GM10248 (cell line): ENCODE data around the gene IL16.

Source experiments
- CTCF ChIA-PET: fragments of 300-600 bp; sonication (Branson Sonifier 250); formaldehyde crosslinking; extraction: SDS; loops from one replicate; lab custom pipeline; 2021; ENCODE audit warnings: antibody characterized with exemption; lab: Yijun Ruan, JAX
- POLR2A ChIA-PET: fragments of 350-650 bp; sonication (Branson Sonifier 250); formaldehyde crosslinking; extraction: SDS; loops from one replicate; lab custom pipeline; 2020; ENCODE audit warnings: antibody characterized with exemption; lab: Yijun Ruan, JAX
- DNase-seq: peaks from one replicate; pipeline ENCODE4 v3.0.0; 2012; ENCODE audit errors: extremely low spot score
- TF ChIP-seq, protein P1 (sequence below): IDR thresholded peaks from 2 replicates; pipeline ENCODE4 v1.5.1; 2012; ENCODE audit warnings: mild to moderate bottlenecking, low read depth; ENCODE audit errors: extremely low read depth, missing control alignments, control extremely low read depth

IL16 gene

DNA sequence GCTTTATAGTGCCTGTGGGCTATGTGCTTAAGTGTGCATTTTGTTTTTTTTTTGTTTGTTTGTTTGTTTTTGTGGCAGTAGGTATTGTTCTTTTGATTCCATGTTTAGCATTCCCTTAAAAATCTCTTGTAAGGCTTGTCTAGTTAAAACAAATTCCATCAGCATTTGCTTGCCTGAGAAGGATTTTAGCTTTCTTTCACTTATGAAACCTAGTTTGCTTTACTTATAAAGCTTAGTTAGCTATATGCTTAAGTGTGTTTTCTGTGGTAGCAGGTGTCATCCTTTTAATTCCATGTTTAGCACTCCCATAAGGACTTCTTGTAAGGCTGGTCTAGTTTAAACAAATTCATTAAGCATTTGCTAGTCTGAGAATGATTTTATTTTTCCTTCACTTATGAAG lies 17.3 kb downstream of the IL16 start:
- CTCF ChIA-PET = interaction anchor here (2.5 to 2.7 kb wide), 2 partner anchors 11 to 52 kb away, joined by 7 to 8 read pairs; no protein-coding TSS in a partner anchor

DNA sequence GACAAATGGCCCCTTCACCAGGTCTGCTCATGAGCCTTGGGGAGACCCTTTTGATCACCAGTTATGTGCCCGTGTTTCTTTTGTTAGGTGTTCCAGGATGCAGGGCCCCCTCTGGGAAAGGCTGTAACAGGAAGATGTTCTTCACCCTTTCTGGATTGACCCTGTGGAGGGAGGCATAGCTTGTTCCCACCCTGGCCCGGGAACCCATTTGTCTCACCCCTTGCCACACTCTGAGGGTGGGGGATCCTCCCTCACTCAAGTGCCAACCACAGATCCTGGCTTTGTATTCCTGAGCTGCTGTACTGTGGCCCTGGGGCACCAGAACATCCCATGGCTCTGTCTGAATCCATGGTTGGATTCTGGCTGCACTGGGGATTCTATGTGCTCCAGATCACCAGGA lies 18.9 kb downstream of the IL16 start:
- ChIA-PET CTCF (interaction anchor here (1.3 to 2.7 kb wide), 4 partner anchors 10 to 61 kb away, joined by 3 to 8 read pairs (median 6); no protein-coding TSS in a partner anchor), POLR2A (no interaction called here)
- DNase-seq = no peak
- TF ChIP-seq, protein P1, sequence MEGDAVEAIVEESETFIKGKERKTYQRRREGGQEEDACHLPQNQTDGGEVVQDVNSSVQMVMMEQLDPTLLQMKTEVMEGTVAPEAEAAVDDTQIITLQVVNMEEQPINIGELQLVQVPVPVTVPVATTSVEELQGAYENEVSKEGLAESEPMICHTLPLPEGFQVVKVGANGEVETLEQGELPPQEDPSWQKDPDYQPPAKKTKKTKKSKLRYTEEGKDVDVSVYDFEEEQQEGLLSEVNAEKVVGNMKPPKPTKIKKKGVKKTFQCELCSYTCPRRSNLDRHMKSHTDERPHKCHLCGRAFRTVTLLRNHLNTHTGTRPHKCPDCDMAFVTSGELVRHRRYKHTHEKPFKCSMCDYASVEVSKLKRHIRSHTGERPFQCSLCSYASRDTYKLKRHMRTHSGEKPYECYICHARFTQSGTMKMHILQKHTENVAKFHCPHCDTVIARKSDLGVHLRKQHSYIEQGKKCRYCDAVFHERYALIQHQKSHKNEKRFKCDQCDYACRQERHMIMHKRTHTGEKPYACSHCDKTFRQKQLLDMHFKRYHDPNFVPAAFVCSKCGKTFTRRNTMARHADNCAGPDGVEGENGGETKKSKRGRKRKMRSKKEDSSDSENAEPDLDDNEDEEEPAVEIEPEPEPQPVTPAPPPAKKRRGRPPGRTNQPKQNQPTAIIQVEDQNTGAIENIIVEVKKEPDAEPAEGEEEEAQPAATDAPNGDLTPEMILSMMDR = no peak

More for the DNA sequence above, 17.3 kb downstream of the IL16 start:
- POLR2A ChIA-PET = no interaction called here
- TF ChIP-seq, protein P1 = no peak
- DNase-seq = no peak

DNA sequence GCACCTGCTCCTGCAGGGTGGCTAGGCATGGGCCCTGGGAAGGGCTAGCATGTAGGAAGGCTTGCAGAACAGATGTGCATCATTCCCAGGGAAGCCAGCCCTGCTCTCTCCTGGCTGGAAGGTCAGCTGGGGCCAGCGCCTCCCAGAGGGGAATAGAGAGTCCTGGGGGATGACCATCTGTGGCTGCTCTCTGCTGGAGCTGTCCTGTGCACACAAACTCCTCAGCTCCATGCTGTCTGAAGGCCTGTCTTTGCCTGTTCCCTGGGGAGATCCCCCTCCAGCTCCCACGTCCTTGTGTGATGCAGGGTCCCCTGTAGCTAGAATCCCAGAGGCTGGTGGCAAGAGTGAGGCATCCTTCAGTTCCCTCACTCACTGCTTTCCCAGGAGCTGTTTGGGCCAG lies 19.3 kb downstream of the IL16 start:
- POLR2A ChIA-PET = no interaction called here

DNA sequence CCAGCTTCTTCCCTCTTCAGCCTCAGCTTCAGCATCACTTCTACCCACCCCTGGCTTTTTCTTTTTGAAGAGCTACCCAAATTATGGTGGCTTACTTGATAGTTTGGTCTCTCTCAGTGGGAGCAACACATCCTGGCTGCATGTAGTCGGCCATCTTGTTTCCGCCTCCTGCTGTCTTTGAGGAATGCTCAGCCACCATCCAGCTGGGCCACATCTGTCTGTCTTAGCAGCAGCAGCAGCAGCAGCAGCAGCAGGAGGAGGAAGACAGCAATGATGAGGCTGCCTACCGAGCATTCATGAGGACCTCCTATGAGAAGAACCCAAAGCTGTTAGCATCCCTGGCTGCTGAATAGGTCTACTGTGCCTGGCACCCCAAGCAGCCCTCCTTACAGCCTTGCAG lies 19.7 kb downstream of the IL16 start:
- ChIA-PET CTCF (interaction anchor here (2.1 to 2.2 kb wide), 2 partner anchors 14 to 49 kb away, joined by 5 to 10 read pairs; no protein-coding TSS in a partner anchor), POLR2A (no interaction called here)
- DNase-seq = no peak
- TF ChIP-seq, protein P1 = no peak

More for the DNA sequence above, 19.3 kb downstream of the IL16 start:
- DNase-seq = no peak
- TF ChIP-seq, protein P1 = no peak
- CTCF ChIA-PET = interaction anchor here (2.1 to 2.5 kb wide), 3 partner anchors 9 to 49 kb away, joined by 5 to 10 read pairs (median 8); no protein-coding TSS in a partner anchor

DNA sequence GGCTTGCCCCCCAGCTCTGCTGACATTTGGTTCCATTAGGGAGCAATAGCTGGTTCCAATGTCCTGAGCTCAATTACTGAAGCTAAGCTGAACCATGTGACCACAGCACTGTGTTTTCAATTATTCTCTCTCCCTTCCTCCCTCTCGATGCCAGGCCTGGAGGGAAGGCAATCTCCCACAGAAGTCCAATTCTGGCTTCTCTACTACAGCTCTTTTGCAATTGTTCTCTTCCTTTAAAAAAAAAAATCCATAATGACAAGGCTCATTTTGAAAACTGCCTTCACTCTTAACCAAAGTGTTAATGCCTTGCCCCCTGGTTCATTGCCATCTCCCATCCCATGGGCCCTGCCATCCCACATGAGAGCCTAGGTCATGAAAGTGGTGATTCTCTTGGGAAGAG lies 24.8 kb downstream of the IL16 start:
- DNase-seq = no peak
- ChIA-PET CTCF (interaction anchor here (0.9 to 2.0 kb wide), 3 partner anchors 13 to 44 kb away, joined by 3 to 8 read pairs (median 3); no protein-coding TSS in a partner anchor), POLR2A (no interaction called here)
- TF ChIP-seq, protein P1 = no peak

DNA sequence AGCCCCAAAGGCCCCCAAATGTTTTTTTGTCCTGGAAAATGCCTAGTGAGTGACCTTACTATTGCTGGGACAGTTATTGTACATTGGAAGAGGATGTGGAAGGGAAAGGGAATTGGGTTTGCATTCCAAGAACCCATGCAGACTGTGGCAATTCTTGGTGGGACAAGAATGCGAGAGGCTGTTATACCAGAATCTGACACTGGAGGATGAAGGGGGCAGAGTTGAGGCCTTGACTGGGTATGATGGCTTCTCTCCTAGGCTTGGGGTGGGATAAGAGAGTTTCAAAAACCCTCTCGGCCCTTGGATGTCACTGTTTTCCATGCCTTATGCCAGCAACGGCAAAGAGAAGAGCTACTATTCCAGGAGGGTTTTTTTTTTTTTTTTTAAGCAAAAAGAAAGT lies 25.3 kb downstream of the IL16 start:
- TF ChIP-seq, protein P1 = no peak

More for the DNA sequence above, 25.3 kb downstream of the IL16 start:
- no peak for DNase-seq
- CTCF ChIA-PET = interaction anchor here (1.4 kb wide), 1 partner anchor 31 kb away, joined by 3 read pairs; no protein-coding TSS in a partner anchor
- POLR2A ChIA-PET = no interaction called here
